Panc1 (cell line): Measurements from ENCODE around the gene DYTN. TPM values are rescaled to one million over a fixed set of nuclear protein-coding genes. Genes with fewer than 3 reads are reported as not detected.

ENCODE experiments used
- ATAC-seq: fragments of 200-7000 bp; cut with Tn5 transposase; 2 replicates; pipeline ENCODE4 v1.9.1; 2020; ENCODE audit warnings: mild to moderate bottlenecking, moderate library complexity
- BruUV-seq: library from RNA; stranded (reverse); fragments of 400-500 nt; replicated peaks from 2 replicates; lab custom pipeline; 2021; lab: Mats Ljungman, UMichigan
- CTCF ChIA-PET: fragments of 300-600 bp; sonication (Branson Sonifier 250); formaldehyde crosslinking; loops from one replicate; lab custom pipeline; 2022; ENCODE audit warnings: antibody characterized with exemption; lab: Charles Lee
- POLR2A ChIA-PET: fragments of 300-600 bp; sonication (Branson Sonifier 250); formaldehyde crosslinking; loops from one replicate; lab custom pipeline; 2022; ENCODE audit warnings: antibody characterized with exemption; lab: Charles Lee
- DNase-seq: peaks from one replicate; pipeline ENCODE4 v3.0.0-alpha.2; 2010; ENCODE audit warnings: low read depth, low spot score
- H3K27ac ChIP-seq: 2 replicates; pipeline ENCODE4 v1.5.1; 2011; ENCODE audit warnings: mild to moderate bottlenecking, low read length, inconsistent platforms
- H3K27me3 ChIP-seq: fragments of 200-500 bp; sonication (Bioruptor generic); 2 replicates; pipeline ENCODE4 v1.6.0; 2014; ENCODE audit warnings: low read length, inconsistent platforms; ENCODE audit not compliant: control insufficient read depth, insufficient read depth
- H3K36me3 ChIP-seq: fragments of 200-500 bp; sonication (Bioruptor generic); 2 replicates; pipeline ENCODE4 v1.5.1; 2014; ENCODE audit warnings: inconsistent platforms, mild to moderate bottlenecking, low read length, moderate library complexity; ENCODE audit not compliant: control insufficient read depth, insufficient read depth
- H3K4me1 ChIP-seq: 2 replicates; pipeline ENCODE4 v1.5.1; 2011; ENCODE audit warnings: inconsistent platforms, mild to moderate bottlenecking, low read length, moderate library complexity; ENCODE audit not compliant: control insufficient read depth, insufficient read depth
- H3K4me3 ChIP-seq, 2 experiments: 2 replicates each; pipeline ENCODE4 v1.5.1; 2011 to 2012; ENCODE audit warnings: low read depth in 2 of 2, low read length in 2 of 2, mild to moderate bottlenecking in 2 of 2, inconsistent platforms in 1 of 2, moderate library complexity in 1 of 2
- H3K9me3 ChIP-seq: fragments of 200-500 bp; sonication (Bioruptor generic); 2 replicates; pipeline ENCODE4 v1.5.1; 2014; ENCODE audit warnings: low read depth, mild to moderate bottlenecking, inconsistent platforms, low read length, moderate library complexity; ENCODE audit not compliant: control insufficient read depth, insufficient read depth
- POLR2AphosphoS5 ChIP-seq: IDR thresholded peaks from 2 replicates; pipeline ENCODE4 v1.6.1; 2012; ENCODE audit warnings: mild to moderate bottlenecking, low read depth, low read length, moderate library complexity
- SIN3A ChIP-seq: IDR thresholded peaks from 2 replicates; pipeline ENCODE4 v1.6.1; 2012; ENCODE audit warnings: low read depth, mild to moderate bottlenecking, low read length, moderate library complexity, borderline replicate concordance; ENCODE audit not compliant: insufficient read depth
- TCF7L2 ChIP-seq: IDR thresholded peaks from 2 replicates; pipeline ENCODE4 v1.6.1; 2011; ENCODE audit warnings: mild to moderate bottlenecking, low read depth, low read length, inconsistent platforms
- in situ Hi-C: cut with HindIII; loops from 2 replicates; pipeline ENCODE4 v1.10.0; 2016; ENCODE audit warnings: low sequenced_read_pairs, low pct_unique_long_range_greater_than_20kb
- intact Hi-C: fragments of 100-400 bp; cut with micrococcal nuclease; formaldehyde crosslinking; loops from one replicate; pipeline ENCODE4 v1.10.0; 2022; ENCODE audit not compliant: unreplicated experiment
- total RNA-seq: library from RNA; stranded (reverse); gene quantifications from one replicate; pipeline ENCODE4 v1.2.1, GENCODE V29; 2021; ENCODE audit not compliant: unreplicated experiment
- TF ChIP-seq, protein P1 (sequence below), 2 experiments: IDR thresholded peaks; 2 replicates each; pipeline ENCODE4 v1.6.1; 2011 to 2012; ENCODE audit warnings: low read depth in 2 of 2, control low read depth in 1 of 2, low read length in 1 of 2, mild to moderate bottlenecking in 1 of 2, moderate library complexity in 1 of 2; ENCODE audit not compliant: insufficient read depth in 1 of 2
- TF ChIP-seq, protein P2 (sequence below): fragments of 450-650 bp; IDR thresholded peaks from 2 replicates; pipeline ENCODE4 v1.5.1; 2017; ENCODE audit warnings: mild to moderate bottlenecking

The DYTN gene
- total RNA-seq, 1 experiment from 2014 or later: not detected

DNA sequence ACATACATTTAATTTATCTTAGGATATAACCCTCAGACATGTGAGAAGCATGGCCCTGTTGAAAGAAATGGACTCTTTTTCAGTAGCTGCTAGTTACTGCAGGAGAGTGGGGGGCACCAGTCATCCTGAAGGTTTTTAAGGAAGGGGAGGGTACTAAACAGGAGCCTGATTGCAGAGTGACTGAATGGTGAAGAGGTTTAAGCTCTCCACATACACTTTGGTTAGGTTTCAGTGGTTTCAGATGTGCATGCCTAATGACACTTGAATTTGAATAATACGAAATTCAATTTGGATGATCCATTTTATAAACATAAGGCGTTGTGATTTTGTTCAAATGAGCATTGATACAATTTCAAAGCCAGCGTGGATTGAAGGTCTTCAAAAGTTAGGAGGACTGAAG is 86.9 kb downstream of the DYTN start:
- in situ Hi-C loops: no loop called here
- TF ChIP-seq, protein P1, sequence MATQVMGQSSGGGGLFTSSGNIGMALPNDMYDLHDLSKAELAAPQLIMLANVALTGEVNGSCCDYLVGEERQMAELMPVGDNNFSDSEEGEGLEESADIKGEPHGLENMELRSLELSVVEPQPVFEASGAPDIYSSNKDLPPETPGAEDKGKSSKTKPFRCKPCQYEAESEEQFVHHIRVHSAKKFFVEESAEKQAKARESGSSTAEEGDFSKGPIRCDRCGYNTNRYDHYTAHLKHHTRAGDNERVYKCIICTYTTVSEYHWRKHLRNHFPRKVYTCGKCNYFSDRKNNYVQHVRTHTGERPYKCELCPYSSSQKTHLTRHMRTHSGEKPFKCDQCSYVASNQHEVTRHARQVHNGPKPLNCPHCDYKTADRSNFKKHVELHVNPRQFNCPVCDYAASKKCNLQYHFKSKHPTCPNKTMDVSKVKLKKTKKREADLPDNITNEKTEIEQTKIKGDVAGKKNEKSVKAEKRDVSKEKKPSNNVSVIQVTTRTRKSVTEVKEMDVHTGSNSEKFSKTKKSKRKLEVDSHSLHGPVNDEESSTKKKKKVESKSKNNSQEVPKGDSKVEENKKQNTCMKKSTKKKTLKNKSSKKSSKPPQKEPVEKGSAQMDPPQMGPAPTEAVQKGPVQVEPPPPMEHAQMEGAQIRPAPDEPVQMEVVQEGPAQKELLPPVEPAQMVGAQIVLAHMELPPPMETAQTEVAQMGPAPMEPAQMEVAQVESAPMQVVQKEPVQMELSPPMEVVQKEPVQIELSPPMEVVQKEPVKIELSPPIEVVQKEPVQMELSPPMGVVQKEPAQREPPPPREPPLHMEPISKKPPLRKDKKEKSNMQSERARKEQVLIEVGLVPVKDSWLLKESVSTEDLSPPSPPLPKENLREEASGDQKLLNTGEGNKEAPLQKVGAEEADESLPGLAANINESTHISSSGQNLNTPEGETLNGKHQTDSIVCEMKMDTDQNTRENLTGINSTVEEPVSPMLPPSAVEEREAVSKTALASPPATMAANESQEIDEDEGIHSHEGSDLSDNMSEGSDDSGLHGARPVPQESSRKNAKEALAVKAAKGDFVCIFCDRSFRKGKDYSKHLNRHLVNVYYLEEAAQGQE (IDR thresholded peaks at IDR 0.05; ENCODE audit: insufficient read depth in 1 of 2, low read depth in 2 of 2, low read length in 1 of 2): no peak
- TF ChIP-seq TCF7L2: no peak
- no peak overlapping the region for H3K4me3 ChIP-seq
- H3K27me3 ChIP-seq: peaks cover 4% of the 10 kb centered on the region
- ChIA-PET CTCF (no interaction called here), POLR2A (no interaction called here)
- H3K36me3 ChIP-seq: no peaks in the 10 kb centered on the region; the same call in 1 of the 2 replicates
- intact Hi-C loops: no loop called here
- no TSS peak for BruUV-seq
- H3K9me3 ChIP-seq: no peaks in the 10 kb centered on the region
- no peak overlapping the region for H3K27ac ChIP-seq
- no peak for DNase-seq
- no peak for ATAC-seq
- no peaks in the 10 kb centered on the region for H3K4me1 ChIP-seq

DNA sequence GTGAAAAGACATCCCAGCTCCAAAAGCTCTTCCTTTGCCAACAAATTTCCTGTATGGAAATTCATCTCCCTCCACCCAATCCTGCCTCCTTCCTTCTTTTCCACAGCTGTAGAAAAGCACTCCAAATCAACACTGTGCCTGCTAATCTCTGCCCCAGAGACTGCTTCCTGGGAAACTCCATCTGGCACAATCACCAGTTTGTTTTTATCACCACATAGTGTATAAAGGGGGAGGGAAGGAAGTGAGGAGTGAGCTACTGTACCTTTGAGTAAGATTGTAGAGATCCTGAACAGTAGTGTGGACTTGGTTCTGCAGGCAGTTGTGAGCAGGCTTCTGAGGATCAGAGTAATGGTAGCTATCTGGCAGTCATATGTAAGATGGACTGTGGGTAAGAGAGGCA is 90.6 kb downstream of the DYTN start:
- ATAC-seq (no peak), DNase-seq (no peak)
- H3K9me3 ChIP-seq: no peaks in the 10 kb centered on the region
- no peak for TF ChIP-seq POLR2AphosphoS5
- no peak for TF ChIP-seq TCF7L2
- TF ChIP-seq, protein P1 (IDR thresholded peaks at IDR 0.05; ENCODE audit: insufficient read depth in 1 of 2, low read depth in 2 of 2, low read length in 1 of 2): no peak
- TF ChIP-seq SIN3A: no peak
- TF ChIP-seq, protein P2, sequence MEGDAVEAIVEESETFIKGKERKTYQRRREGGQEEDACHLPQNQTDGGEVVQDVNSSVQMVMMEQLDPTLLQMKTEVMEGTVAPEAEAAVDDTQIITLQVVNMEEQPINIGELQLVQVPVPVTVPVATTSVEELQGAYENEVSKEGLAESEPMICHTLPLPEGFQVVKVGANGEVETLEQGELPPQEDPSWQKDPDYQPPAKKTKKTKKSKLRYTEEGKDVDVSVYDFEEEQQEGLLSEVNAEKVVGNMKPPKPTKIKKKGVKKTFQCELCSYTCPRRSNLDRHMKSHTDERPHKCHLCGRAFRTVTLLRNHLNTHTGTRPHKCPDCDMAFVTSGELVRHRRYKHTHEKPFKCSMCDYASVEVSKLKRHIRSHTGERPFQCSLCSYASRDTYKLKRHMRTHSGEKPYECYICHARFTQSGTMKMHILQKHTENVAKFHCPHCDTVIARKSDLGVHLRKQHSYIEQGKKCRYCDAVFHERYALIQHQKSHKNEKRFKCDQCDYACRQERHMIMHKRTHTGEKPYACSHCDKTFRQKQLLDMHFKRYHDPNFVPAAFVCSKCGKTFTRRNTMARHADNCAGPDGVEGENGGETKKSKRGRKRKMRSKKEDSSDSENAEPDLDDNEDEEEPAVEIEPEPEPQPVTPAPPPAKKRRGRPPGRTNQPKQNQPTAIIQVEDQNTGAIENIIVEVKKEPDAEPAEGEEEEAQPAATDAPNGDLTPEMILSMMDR: no peak
- H3K27me3 ChIP-seq: peaks cover 2% of the 10 kb centered on the region; the same call in 1 of the 2 replicates
- no peak overlapping the region for H3K27ac ChIP-seq
- ChIA-PET POLR2A (no interaction called here), CTCF (no interaction called here)
- no peaks in the 10 kb centered on the region for H3K4me1 ChIP-seq
- in situ Hi-C loops (no loop called here), intact Hi-C loops (no loop called here)
- BruUV-seq: no TSS peak
- no peaks in the 10 kb centered on the region for H3K36me3 ChIP-seq
- H3K4me3 ChIP-seq: no peak overlapping the region
